HG03521 (cell line): ENCODE data around the gene LAD1.

ENCODE experiments used
- ATAC-seq: cut with Tn5 transposase; IDR thresholded peaks from one replicate; pipeline ENCODE4 v1.9.1; 2021; ENCODE audit warnings: mild to moderate bottlenecking, moderate library complexity; ENCODE audit not compliant: unreplicated experiment

The LAD1 gene

GRCh38 chr1:201369209-201369608 lies 29.9 kb downstream of the LAD1 start:
- no peak for ATAC-seq

GRCh38 chr1:201366696-201367095 lies 32.4 kb downstream of the LAD1 start:
- no peak for ATAC-seq

- ATAC-seq = no peak
Measured at GRCh38 chr1:201365251-201365650, 33.9 kb downstream of the LAD1 start.

- ATAC-seq = no peak
Measured at GRCh38 chr1:201364808-201365105, 34.4 kb downstream of the LAD1 start.

GRCh38 chr1:201363467-201363866 lies 35.7 kb downstream of the LAD1 start:
- no peak for ATAC-seq

- ATAC-seq = no peak
Measured at GRCh38 chr1:201362906-201363305, 36.2 kb downstream of the LAD1 start.

- no peak for ATAC-seq
Measured at GRCh38 chr1:201361652-201362504, 37.2 kb downstream of the LAD1 start.

- ATAC-seq = no peak
Measured at GRCh38 chr1:201360901-201361651, 38.0 kb downstream of the LAD1 start.

GRCh38 chr1:201360486-201360885 lies 38.6 kb downstream of the LAD1 start:
- ATAC-seq = no peak

GRCh38 chr1:201359873-201360210 lies 39.3 kb downstream of the LAD1 start:
- no peak for ATAC-seq

GRCh38 chr1:201359031-201359872 lies 39.9 kb downstream of the LAD1 start:
- ATAC-seq = no peak

- ATAC-seq = no peak
Measured at GRCh38 chr1:201358596-201358995, 40.5 kb downstream of the LAD1 start.

- no peak for ATAC-seq
Measured at GRCh38 chr1:201357636-201358348, 41.3 kb downstream of the LAD1 start.

- no peak for ATAC-seq
Measured at GRCh38 chr1:201357211-201357610, 41.9 kb downstream of the LAD1 start.

- ATAC-seq = no peak
Measured at GRCh38 chr1:201356701-201357100, 42.4 kb downstream of the LAD1 start.

GRCh38 chr1:201356236-201356635 lies 42.9 kb downstream of the LAD1 start:
- no peak for ATAC-seq

GRCh38 chr1:201355471-201355870 lies 43.7 kb downstream of the LAD1 start:
- no peak for ATAC-seq

- ATAC-seq = no peak
Measured at GRCh38 chr1:201354901-201355295, 44.2 kb downstream of the LAD1 start.

GRCh38 chr1:201354151-201354900 lies 44.8 kb downstream of the LAD1 start:
- ATAC-seq = no peak
